ENCODE results near the gene MUCL1.
A peak's percentile ranks its signal among the peaks of the same experiment; 100 is the strongest.

DNA sequence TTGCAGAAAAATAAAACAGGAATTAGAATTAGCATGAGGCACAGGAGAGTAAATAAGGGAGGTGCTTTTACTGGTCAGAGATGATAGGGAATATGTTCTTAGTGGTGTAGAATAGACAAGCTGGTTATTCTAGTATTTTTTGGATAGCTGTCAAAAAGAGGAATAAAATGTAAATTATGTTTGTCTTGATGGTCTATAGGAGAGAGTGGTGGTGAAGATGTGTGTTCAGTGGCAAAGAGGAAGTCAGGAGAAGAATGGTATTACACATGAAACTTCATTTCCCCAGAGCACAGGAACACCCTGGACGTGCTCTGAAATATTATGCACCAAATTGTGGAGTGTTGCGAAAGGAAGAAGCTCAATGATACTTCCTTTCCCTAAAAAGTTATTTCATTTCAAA, 27.8 kb downstream of the MUCL1 start:
- TF ChIP-seq, protein P1, sequence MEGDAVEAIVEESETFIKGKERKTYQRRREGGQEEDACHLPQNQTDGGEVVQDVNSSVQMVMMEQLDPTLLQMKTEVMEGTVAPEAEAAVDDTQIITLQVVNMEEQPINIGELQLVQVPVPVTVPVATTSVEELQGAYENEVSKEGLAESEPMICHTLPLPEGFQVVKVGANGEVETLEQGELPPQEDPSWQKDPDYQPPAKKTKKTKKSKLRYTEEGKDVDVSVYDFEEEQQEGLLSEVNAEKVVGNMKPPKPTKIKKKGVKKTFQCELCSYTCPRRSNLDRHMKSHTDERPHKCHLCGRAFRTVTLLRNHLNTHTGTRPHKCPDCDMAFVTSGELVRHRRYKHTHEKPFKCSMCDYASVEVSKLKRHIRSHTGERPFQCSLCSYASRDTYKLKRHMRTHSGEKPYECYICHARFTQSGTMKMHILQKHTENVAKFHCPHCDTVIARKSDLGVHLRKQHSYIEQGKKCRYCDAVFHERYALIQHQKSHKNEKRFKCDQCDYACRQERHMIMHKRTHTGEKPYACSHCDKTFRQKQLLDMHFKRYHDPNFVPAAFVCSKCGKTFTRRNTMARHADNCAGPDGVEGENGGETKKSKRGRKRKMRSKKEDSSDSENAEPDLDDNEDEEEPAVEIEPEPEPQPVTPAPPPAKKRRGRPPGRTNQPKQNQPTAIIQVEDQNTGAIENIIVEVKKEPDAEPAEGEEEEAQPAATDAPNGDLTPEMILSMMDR (IDR thresholded peaks at IDR 0.05; ENCODE audit: low read depth, low read length): peak; percentile 3
- TF ChIP-seq POLR2A (IDR thresholded peaks at IDR 0.05; ENCODE audit: extremely low read depth, insufficient read length): no peak
- TF ChIP-seq, protein P2, sequence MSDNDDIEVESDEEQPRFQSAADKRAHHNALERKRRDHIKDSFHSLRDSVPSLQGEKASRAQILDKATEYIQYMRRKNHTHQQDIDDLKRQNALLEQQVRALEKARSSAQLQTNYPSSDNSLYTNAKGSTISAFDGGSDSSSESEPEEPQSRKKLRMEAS (IDR thresholded peaks at IDR 0.05; ENCODE audit: low read depth, low read length): no peak

All from NB4 (cell line).